Uterus (tissue), 4 donors: Measurements from ENCODE around the gene CLIC6. TPM values are rescaled to one million over a fixed set of nuclear protein-coding genes. Genes with fewer than 3 reads are reported as not detected.

Experiments used
- DNase-seq, 2 donors: peaks; one replicate each; pipeline ENCODE4 v3.0.0-alpha.2; 2019 to 2020
- H3K27ac ChIP-seq, 2 donors: fragments of 200-600 bp; sonication (generic); 1 replicate in 1 of 2; 2 replicates in 1 of 2; pipeline ENCODE4 v1.5.1; 2016 to 2018
- H3K27me3 ChIP-seq, 2 donors: fragments of 200-600 bp; sonication (generic); one replicate each; pipeline ENCODE4 v1.5.1; 2018 to 2019; ENCODE audit warnings: control low read depth in 1 of 2
- H3K36me3 ChIP-seq, 2 donors: fragments of 200-600 bp; sonication (generic); one replicate each; pipeline ENCODE4 v1.5.1; 2019; ENCODE audit warnings: control low read depth in 1 of 2
- H3K4me1 ChIP-seq, 2 donors: fragments of 200-600 bp; sonication (generic); one replicate each; pipeline ENCODE4 v1.5.1; 2018 to 2019; ENCODE audit warnings: control low read depth in 1 of 2
- H3K4me3 ChIP-seq, 2 donors: fragments of 200-600 bp; sonication (generic); 1 replicate in 1 of 2; 2 replicates in 1 of 2; pipeline ENCODE4 v1.5.1; 2018 to 2019; ENCODE audit warnings: mild to moderate bottlenecking in 1 of 2
- H3K9me3 ChIP-seq, 2 donors: fragments of 200-600 bp; sonication (generic); one replicate each; pipeline ENCODE4 v1.5.1; 2019; ENCODE audit warnings: control low read depth in 1 of 2
- POLR2A ChIP-seq, 2 donors: fragments of 450-650 bp; IDR thresholded peaks; one replicate each; pipeline ENCODE4 v1.6.1; 2016; ENCODE audit warnings: antibody characterized with exemption in 2 of 2, mild to moderate bottlenecking in 1 of 2, moderate library complexity in 1 of 2
- intact Hi-C: fragments of 100-400 bp; cut with DNase I; formaldehyde crosslinking; loops from one replicate; pipeline ENCODE4 v1.15.1; 2023; ENCODE audit warnings: low total_unique reads
- total RNA-seq, 4 donors: library from RNA; depleted of rRNA in 3 of 4; stranded (reverse); fragments of >200 nt in 3 of 4; gene quantifications; one replicate each; pipeline versions ENCODE4 v1.1.0 to v1.2.4, GENCODE V29; 2014 to 2023
- TF ChIP-seq, protein P1 (sequence below), 4 experiments: fragments of 200-600 bp in 2 of 4; fragments of 450-650 bp in 2 of 4; sonication (generic) in 2 of 4; IDR thresholded peaks; one replicate each; pipeline ENCODE4 v1.5.1; 2016 to 2019; ENCODE audit warnings: antibody characterized with exemption in 4 of 4, mild to moderate bottlenecking in 2 of 4, moderate library complexity in 1 of 4
- donor health status: DM: yes; HTN: yes; CAD: no.

The CLIC6 gene
- total RNA-seq, 4 donors from 2014 or later, result under 0.01 to 0.69 (median 0.38) TPM

DNA sequence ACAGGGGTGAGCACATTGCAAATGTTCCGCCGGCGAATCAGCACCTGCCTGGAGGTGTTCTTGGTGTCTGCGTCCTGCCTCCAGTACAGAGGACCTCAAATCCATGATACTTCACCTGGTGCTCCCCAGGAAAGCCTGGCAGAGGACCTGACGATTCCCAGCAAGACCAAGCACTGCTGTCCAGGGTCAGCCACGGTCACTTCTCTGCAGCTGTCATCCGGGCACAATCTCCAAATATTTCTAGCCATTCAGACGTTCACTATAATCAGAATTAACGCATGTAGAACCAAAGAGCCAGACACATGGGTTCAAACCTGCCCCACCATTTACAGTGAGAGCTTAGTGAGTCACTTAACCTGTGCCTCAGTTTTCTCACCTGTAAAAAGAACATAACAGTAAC, 74.5 kb downstream of the CLIC6 start:
- H3K27ac ChIP-seq, result no peak overlapping the region
- TF ChIP-seq POLR2A (IDR thresholded peaks at IDR 0.05), result no peak
- TF ChIP-seq, protein P1, sequence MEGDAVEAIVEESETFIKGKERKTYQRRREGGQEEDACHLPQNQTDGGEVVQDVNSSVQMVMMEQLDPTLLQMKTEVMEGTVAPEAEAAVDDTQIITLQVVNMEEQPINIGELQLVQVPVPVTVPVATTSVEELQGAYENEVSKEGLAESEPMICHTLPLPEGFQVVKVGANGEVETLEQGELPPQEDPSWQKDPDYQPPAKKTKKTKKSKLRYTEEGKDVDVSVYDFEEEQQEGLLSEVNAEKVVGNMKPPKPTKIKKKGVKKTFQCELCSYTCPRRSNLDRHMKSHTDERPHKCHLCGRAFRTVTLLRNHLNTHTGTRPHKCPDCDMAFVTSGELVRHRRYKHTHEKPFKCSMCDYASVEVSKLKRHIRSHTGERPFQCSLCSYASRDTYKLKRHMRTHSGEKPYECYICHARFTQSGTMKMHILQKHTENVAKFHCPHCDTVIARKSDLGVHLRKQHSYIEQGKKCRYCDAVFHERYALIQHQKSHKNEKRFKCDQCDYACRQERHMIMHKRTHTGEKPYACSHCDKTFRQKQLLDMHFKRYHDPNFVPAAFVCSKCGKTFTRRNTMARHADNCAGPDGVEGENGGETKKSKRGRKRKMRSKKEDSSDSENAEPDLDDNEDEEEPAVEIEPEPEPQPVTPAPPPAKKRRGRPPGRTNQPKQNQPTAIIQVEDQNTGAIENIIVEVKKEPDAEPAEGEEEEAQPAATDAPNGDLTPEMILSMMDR (IDR thresholded peaks at IDR 0.05), result no peak
- no peaks in the 10 kb centered on the region for H3K9me3 ChIP-seq
- no peaks in the 10 kb centered on the region for H3K36me3 ChIP-seq
- no peaks in the 10 kb centered on the region for H3K4me1 ChIP-seq
- intact Hi-C loops, result no loop called here
- no peak overlapping the region for H3K4me3 ChIP-seq
- H3K27me3 ChIP-seq, result no peaks in the 10 kb centered on the region
- no peak for DNase-seq

DNA sequence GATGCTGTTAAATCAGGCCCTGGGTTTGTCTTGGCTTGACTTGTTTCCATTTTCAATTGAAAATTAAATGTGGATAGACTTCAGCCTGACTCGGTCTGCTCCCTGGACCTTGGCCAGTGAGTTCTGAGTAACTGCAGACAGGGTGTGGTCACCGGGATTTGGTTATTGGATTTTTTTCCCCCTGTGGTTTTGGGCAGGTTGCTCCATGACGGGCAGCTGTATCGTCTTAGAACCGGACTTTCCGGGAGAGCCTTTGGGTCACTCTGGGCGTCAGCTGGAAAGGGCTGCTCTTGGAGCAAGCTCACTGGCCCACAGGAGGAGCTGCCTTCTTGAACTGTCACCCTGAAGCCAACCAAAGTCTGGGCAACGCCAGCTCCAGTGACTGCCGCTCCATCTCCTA, 75.0 kb downstream of the CLIC6 start:
- no peak for DNase-seq
- H3K36me3 ChIP-seq, result no peaks in the 10 kb centered on the region
- TF ChIP-seq POLR2A (IDR thresholded peaks at IDR 0.05), result no peak
- TF ChIP-seq, protein P1 (IDR thresholded peaks at IDR 0.05), result no peak
- intact Hi-C loops, result no loop called here
- H3K4me1 ChIP-seq, result no peaks in the 10 kb centered on the region
- no peak overlapping the region for H3K27ac ChIP-seq
- no peak overlapping the region for H3K4me3 ChIP-seq
- no peaks in the 10 kb centered on the region for H3K27me3 ChIP-seq
- no peaks in the 10 kb centered on the region for H3K9me3 ChIP-seq

DNA sequence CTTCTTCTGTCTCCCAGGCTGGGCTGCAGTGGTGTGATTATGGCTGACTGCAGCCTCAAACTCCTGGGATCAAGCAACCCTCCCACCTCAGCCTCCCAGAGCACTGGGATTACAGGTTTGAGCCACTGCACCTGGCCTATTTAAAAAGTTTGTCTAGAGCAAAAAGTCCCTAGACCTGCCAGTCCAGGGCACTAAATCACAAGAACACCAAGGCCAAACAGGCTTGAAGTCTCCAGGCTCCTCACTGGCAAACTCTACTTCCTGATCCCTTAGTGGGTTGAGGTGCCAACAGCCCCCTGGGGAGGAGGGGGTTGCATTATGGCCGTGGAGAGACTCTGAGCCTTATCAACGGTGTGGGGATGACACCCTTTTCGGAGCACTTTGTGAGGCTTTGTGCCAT, 76.0 kb downstream of the CLIC6 start:
- intact Hi-C loops, result no loop called here
- TF ChIP-seq, protein P1 (IDR thresholded peaks at IDR 0.05), result no peak
- no peak for TF ChIP-seq POLR2A (IDR thresholded peaks at IDR 0.05)
- DNase-seq, result no peak
- no peak overlapping the region for H3K27ac ChIP-seq
- H3K4me1 ChIP-seq, result no peaks in the 10 kb centered on the region
- no peaks in the 10 kb centered on the region for H3K9me3 ChIP-seq
- H3K4me3 ChIP-seq, result no peak overlapping the region
- H3K27me3 ChIP-seq, result no peaks in the 10 kb centered on the region
- no peaks in the 10 kb centered on the region for H3K36me3 ChIP-seq

DNA sequence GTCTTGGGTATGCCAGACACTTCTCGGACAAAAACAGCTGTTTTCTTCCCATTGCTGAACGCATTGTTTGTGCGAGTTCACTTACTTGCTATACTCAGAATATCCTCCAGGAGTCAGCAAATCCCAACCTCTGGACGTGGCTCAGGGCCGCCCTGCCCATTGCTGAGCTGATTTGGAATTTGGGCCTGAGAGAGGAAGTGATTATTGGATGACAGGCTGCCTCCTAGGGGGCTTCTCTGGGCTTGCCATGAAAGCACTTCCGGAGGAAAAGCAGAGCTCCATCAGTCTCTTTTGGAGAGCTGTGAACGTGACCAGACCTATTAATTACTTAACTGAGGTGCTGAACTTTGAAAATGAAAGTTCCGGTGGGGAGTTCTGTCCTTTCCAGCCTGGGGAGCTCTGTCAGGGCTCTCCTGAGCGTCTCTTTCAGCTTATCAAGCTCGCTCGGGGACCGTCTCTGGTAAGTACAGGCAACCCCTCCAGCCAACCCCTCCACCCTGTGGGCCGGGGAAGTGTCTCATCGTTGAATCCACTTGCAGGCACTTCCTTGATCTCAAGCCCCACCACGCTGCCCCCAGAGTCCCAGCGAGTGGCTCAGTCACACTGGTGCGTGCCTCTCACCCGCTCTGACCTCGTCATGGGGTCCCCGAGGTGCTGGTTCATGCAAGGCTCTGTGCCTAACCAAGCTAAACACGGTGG, 76.9 kb downstream of the CLIC6 start:
- intact Hi-C loops, result no loop called here
- DNase-seq, result peak; percentile 36 to 50
- Histone ChIP-seq H3K27ac (no peak overlapping the region), H3K9me3 (no peaks in the 10 kb centered on the region), H3K27me3 (no peaks in the 10 kb centered on the region), H3K4me3 (no peak overlapping the region), H3K36me3 (no peaks in the 10 kb centered on the region), H3K4me1 (no peaks in the 10 kb centered on the region)
- no peak for TF ChIP-seq POLR2A (IDR thresholded peaks at IDR 0.05)
- TF ChIP-seq, protein P1 (IDR thresholded peaks at IDR 0.05), result peak; percentile 77 to 79 (median 78)

DNA sequence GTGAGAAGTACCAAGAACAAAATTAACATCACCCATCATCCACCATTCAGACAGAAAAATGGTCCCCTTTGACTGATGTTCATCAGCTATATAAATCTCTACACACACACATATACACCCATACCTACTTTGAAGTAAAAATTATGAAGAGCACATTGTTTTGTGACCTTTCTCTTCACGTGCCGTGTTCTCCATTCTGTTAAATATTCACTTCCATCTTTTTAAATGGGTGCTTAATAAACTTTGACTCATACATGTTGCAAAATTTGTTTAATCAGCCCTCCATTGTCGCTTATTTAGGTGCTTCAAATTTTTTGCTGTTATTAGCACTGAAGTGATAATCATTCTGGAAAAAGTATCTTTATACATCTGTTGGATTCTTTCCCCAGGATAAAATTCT, 80.1 kb downstream of the CLIC6 start:
- intact Hi-C loops, result no loop called here
- TF ChIP-seq POLR2A (IDR thresholded peaks at IDR 0.05), result no peak
- TF ChIP-seq, protein P1 (IDR thresholded peaks at IDR 0.05), result no peak
- no peak overlapping the region for H3K27ac ChIP-seq
- DNase-seq, result no peak
- no peaks in the 10 kb centered on the region for H3K4me1 ChIP-seq
- no peak overlapping the region for H3K4me3 ChIP-seq
- H3K9me3 ChIP-seq, result no peaks in the 10 kb centered on the region
- no peaks in the 10 kb centered on the region for H3K36me3 ChIP-seq
- no peaks in the 10 kb centered on the region for H3K27me3 ChIP-seq
